H9 (cell line): ENCODE data around the gene ARHGAP10. TPM values are rescaled to one million over a fixed set of nuclear protein-coding genes. Genes with fewer than 3 reads are reported as not detected.
A peak's percentile ranks its signal among the peaks of the same experiment; 100 is the strongest.

Experiments used
- DNase-seq: peaks from one replicate; pipeline ENCODE4 v3.0.0-alpha.2; 2017
- H2AFZ ChIP-seq: one replicate; pipeline ENCODE4 v1.6.1; 2013; ENCODE audit warnings: mild to moderate bottlenecking, low read length, control low read depth, moderate library complexity
- H2AK5ac ChIP-seq: 2 replicates; pipeline ENCODE4 v1.6.1; 2013; ENCODE audit warnings: low read length, control low read depth, mixed read lengths; ENCODE audit not compliant: insufficient read length
- H2BK120ac ChIP-seq: one replicate; pipeline ENCODE4 v1.6.1; 2013; ENCODE audit warnings: low read depth, mild to moderate bottlenecking, low read length, control low read depth, inconsistent platforms; ENCODE audit not compliant: poor library complexity, severe bottlenecking
- H2BK12ac ChIP-seq: 2 replicates; pipeline ENCODE4 v1.6.1; 2013; ENCODE audit warnings: low read length, control low read depth, mixed read lengths, low read depth; ENCODE audit not compliant: insufficient read length
- H2BK15ac ChIP-seq: 2 replicates; pipeline ENCODE4 v1.6.1; 2013; ENCODE audit warnings: low read depth, low read length, control low read depth
- H2BK20ac ChIP-seq: one replicate; pipeline ENCODE4 v1.6.1; 2013; ENCODE audit warnings: low read depth, mild to moderate bottlenecking, low read length, control low read depth, inconsistent platforms; ENCODE audit not compliant: poor library complexity, severe bottlenecking
- H2BK5ac ChIP-seq: 2 replicates; pipeline ENCODE4 v1.6.1; 2013; ENCODE audit warnings: low read length, control low read depth, mixed read lengths; ENCODE audit not compliant: insufficient read length
- H3K14ac ChIP-seq: 2 replicates; pipeline ENCODE4 v1.6.1; 2013; ENCODE audit warnings: low read length, control low read depth; ENCODE audit not compliant: insufficient read depth
- H3K18ac ChIP-seq: 2 replicates; pipeline ENCODE4 v1.6.1; 2013; ENCODE audit warnings: low read depth, mild to moderate bottlenecking, mixed read lengths, low read length, control low read depth; ENCODE audit not compliant: insufficient read length
- H3K23ac ChIP-seq: 2 replicates; pipeline ENCODE4 v1.6.1; 2013; ENCODE audit warnings: low read length, control low read depth, mixed read lengths, low read depth; ENCODE audit not compliant: insufficient read length
- H3K23me2 ChIP-seq: 2 replicates; pipeline ENCODE4 v1.6.1; 2013; ENCODE audit warnings: low read depth, mild to moderate bottlenecking, mixed read lengths, low read length, control low read depth; ENCODE audit not compliant: insufficient read length, poor library complexity, severe bottlenecking
- H3K27ac ChIP-seq: 2 replicates; pipeline ENCODE4 v1.5.1; 2013; ENCODE audit warnings: low read length, control low read depth, mixed read lengths, low read depth; ENCODE audit not compliant: insufficient read length
- H3K27me3 ChIP-seq: 2 replicates; pipeline ENCODE4 v1.6.1; 2013; ENCODE audit warnings: low read length, control low read depth, inconsistent platforms; ENCODE audit not compliant: insufficient read depth
- H3K4ac ChIP-seq: 2 replicates; pipeline ENCODE4 v1.6.1; 2013; ENCODE audit warnings: low read depth, mild to moderate bottlenecking, control low read depth, inconsistent platforms, low read length, moderate library complexity
- H3K4me1 ChIP-seq: 2 replicates; pipeline ENCODE4 v1.6.1; 2013; ENCODE audit warnings: low read length, control low read depth, inconsistent platforms; ENCODE audit not compliant: insufficient read depth
- H3K4me2 ChIP-seq: 2 replicates; pipeline ENCODE4 v1.6.1; 2013; ENCODE audit warnings: low read length, control low read depth, mixed read lengths; ENCODE audit not compliant: insufficient read length, insufficient read depth
- H3K56ac ChIP-seq: 2 replicates; pipeline ENCODE4 v1.6.1; 2013; ENCODE audit warnings: low read depth, mild to moderate bottlenecking, mixed read lengths, low read length, control low read depth; ENCODE audit not compliant: insufficient read length
- H3K79me1 ChIP-seq: 2 replicates; pipeline ENCODE4 v1.6.1; 2013; ENCODE audit warnings: low read depth, mild to moderate bottlenecking, moderate library complexity, low read length, control low read depth, inconsistent platforms; ENCODE audit not compliant: insufficient read depth, poor library complexity, severe bottlenecking
- H3K79me2 ChIP-seq: 2 replicates; pipeline ENCODE4 v1.6.1; 2013; ENCODE audit warnings: low read length, control low read depth, inconsistent platforms; ENCODE audit not compliant: insufficient read depth
- H3K9ac ChIP-seq: 2 replicates; pipeline ENCODE4 v1.6.1; 2013; ENCODE audit warnings: low read length, control low read depth, mixed read lengths; ENCODE audit not compliant: insufficient read length; ENCODE audit errors: extremely low read depth
- H3K9me3 ChIP-seq: one replicate; pipeline ENCODE4 v1.6.1; 2013; ENCODE audit warnings: low read depth, low read length, inconsistent platforms; ENCODE audit not compliant: control insufficient read depth
- H3T11ph ChIP-seq: one replicate; pipeline ENCODE4 v1.6.1; 2013; ENCODE audit warnings: mild to moderate bottlenecking, low read length, control low read depth, inconsistent platforms
- H4K20me1 ChIP-seq: one replicate; pipeline ENCODE4 v1.6.1; 2013; ENCODE audit not compliant: control insufficient read depth, insufficient read length, insufficient read depth
- H4K5ac ChIP-seq: 2 replicates; pipeline ENCODE4 v1.6.1; 2013; ENCODE audit warnings: low read depth, mild to moderate bottlenecking, mixed read lengths, low read length, control low read depth; ENCODE audit not compliant: insufficient read length
- H4K8ac ChIP-seq: replicated peaks from 2 replicates; pipeline ENCODE4 v1.6.1; 2013; ENCODE audit warnings: low read length, control low read depth, mixed read lengths, low read depth; ENCODE audit not compliant: insufficient read length
- H4K91ac ChIP-seq: 2 replicates; pipeline ENCODE4 v1.6.1; 2013; ENCODE audit warnings: low read depth, mild to moderate bottlenecking, moderate library complexity, mixed read lengths, low read length, control low read depth; ENCODE audit not compliant: insufficient read length
- H3K27ac Mint-ChIP-seq, 3 experiments: 2 replicates in 2 of 3; 3 replicates in 1 of 3; pipeline ENCODE4 v1.8.0; 2020 to 2021; ENCODE audit warnings: mixed read lengths in 3 of 3, mild to moderate bottlenecking in 1 of 3, moderate library complexity in 1 of 3
- H3K27me3 Mint-ChIP-seq: 2 replicates; pipeline ENCODE4 v1.8.0; 2021; ENCODE audit warnings: low read depth, mild to moderate bottlenecking, moderate library complexity, mixed read lengths
- H3K36me3 Mint-ChIP-seq, 3 experiments: 2 replicates in 2 of 3; 3 replicates in 1 of 3; pipeline ENCODE4 v1.8.0; 2020 to 2021; ENCODE audit warnings: low read depth in 3 of 3, mixed read lengths in 3 of 3; ENCODE audit not compliant: insufficient read depth in 1 of 3
- H3K4me1 Mint-ChIP-seq, 2 experiments: 2 replicates each; pipeline ENCODE4 v1.8.0; 2020; ENCODE audit warnings: mixed read lengths in 2 of 2
- H3K4me3 Mint-ChIP-seq, 2 experiments: 2 replicates in 1 of 2; 3 replicates in 1 of 2; pipeline ENCODE4 v1.8.0; 2020 to 2021; ENCODE audit warnings: mild to moderate bottlenecking in 2 of 2, mixed read lengths in 2 of 2, moderate library complexity in 1 of 2
- H3K9me3 Mint-ChIP-seq, 2 experiments: 2 replicates in 1 of 2; 3 replicates in 1 of 2; pipeline ENCODE4 v1.8.0; 2020; ENCODE audit warnings: mild to moderate bottlenecking in 2 of 2, mixed read lengths in 2 of 2, moderate library complexity in 1 of 2
- CTCF ChIP-seq: fragments of 200-600 bp; sonication (generic); conservative IDR thresholded peaks from 3 replicates; pipeline ENCODE4 v1.8.0; 2021; ENCODE audit warnings: antibody characterized with exemption, mild to moderate bottlenecking
- WGBS: extraction: QIAGEN DNeasy Blood & Tissue Kit; methylation state at CpG from one replicate; pipeline ENCODE4 v1.1.7; 2013; ENCODE audit warnings: missing lambda C conversion rate, low lambda C conversion rate, mixed read lengths; ENCODE audit not compliant: insufficient read length; ENCODE audit errors: extremely low coverage; 5-methylcytosine and 5-hydroxymethylcytosine counted together
- total RNA-seq: library from RNA; stranded (reverse); gene quantifications from 2 replicates; pipeline ENCODE4 v1.2.1, GENCODE V29; 2021

Gene ARHGAP10
- total RNA-seq, 1 experiment from 2014 or later: 7.8 TPM

GRCh38 chr4:148023512-148024181 is 291.8 kb downstream of the ARHGAP10 start:
- Histone ChIP-seq H2AFZ (no peak overlapping the region), H3K79me1 (no peaks in the 10 kb centered on the region), H4K91ac (no peak overlapping the region), H3K56ac (no peak overlapping the region), H2BK12ac (no peak overlapping the region), H3K9me3 (no peaks in the 10 kb centered on the region), H3K9ac (no peak overlapping the region), H2BK15ac (no peak overlapping the region), H3K23ac (no peak overlapping the region), H3K79me2 (no peaks in the 10 kb centered on the region), H3K23me2 (no peaks in the 10 kb centered on the region), H3K4me1 (no peaks in the 10 kb centered on the region), H3K4ac (no peak overlapping the region), H4K8ac (no peak overlapping the region), H2AK5ac (no peak overlapping the region), H3K18ac (no peak overlapping the region), H3K4me2 (no peak overlapping the region), H3K14ac (no peak overlapping the region), H3K27ac (no peak overlapping the region), H4K20me1 (no peaks in the 10 kb centered on the region), H4K5ac (no peak overlapping the region), H3K27me3 (no peaks in the 10 kb centered on the region), H2BK5ac (no peak overlapping the region), H3T11ph (no peak overlapping the region), H2BK120ac (no peak overlapping the region), H2BK20ac (no peak overlapping the region)
- Mint-ChIP-seq H3K4me1 (peaks cover 20 to 24% of the 10 kb centered on the region in 2 experiments), H3K27me3 (no peaks in the 10 kb centered on the region), H3K9me3 (no peaks in the 10 kb centered on the region; a peak in 2 of 5 replicates), H3K27ac (peak overlapping the region in 1 of 3 experiments; percentile 17; a peak in 1 of 7 replicates), H3K4me3 (no peak overlapping the region), H3K36me3 (no peaks in the 10 kb centered on the region; a peak in 1 of 7 replicates)
- no peak for DNase-seq
- WGBS: no CpG with 5 or more reads among the region's 9 CpGs
- TF ChIP-seq CTCF: no peak
